Lower leg skin (tissue), 3 donors: ENCODE data around the gene SLFN5.

Experiments used
- CTCF ChIP-seq, 3 donors: fragments of 450-650 bp; IDR thresholded peaks; one replicate each; pipeline ENCODE4 v1.5.1; 2016; ENCODE audit warnings: antibody characterized with exemption in 3 of 3, mild to moderate bottlenecking in 3 of 3, moderate library complexity in 2 of 3
- POLR2A ChIP-seq, 2 donors: fragments of 450-650 bp; IDR thresholded peaks; one replicate each; pipeline ENCODE4 v1.6.1; 2016 to 2017; ENCODE audit warnings: antibody characterized with exemption in 2 of 2, mild to moderate bottlenecking in 1 of 2, moderate library complexity in 1 of 2

GRCh38 chr17:35293151-35293847, 50.4 kb downstream of the SLFN5 start:
- no peak for TF ChIP-seq CTCF (IDR thresholded peaks at IDR 0.05)
- no peak for TF ChIP-seq POLR2A (IDR thresholded peaks at IDR 0.05)
